ENCODE measurements around the gene GARS1. TPM values are rescaled to one million over a fixed set of nuclear protein-coding genes. Genes with fewer than 3 reads are reported as not detected.

The GARS1 gene, protein sequence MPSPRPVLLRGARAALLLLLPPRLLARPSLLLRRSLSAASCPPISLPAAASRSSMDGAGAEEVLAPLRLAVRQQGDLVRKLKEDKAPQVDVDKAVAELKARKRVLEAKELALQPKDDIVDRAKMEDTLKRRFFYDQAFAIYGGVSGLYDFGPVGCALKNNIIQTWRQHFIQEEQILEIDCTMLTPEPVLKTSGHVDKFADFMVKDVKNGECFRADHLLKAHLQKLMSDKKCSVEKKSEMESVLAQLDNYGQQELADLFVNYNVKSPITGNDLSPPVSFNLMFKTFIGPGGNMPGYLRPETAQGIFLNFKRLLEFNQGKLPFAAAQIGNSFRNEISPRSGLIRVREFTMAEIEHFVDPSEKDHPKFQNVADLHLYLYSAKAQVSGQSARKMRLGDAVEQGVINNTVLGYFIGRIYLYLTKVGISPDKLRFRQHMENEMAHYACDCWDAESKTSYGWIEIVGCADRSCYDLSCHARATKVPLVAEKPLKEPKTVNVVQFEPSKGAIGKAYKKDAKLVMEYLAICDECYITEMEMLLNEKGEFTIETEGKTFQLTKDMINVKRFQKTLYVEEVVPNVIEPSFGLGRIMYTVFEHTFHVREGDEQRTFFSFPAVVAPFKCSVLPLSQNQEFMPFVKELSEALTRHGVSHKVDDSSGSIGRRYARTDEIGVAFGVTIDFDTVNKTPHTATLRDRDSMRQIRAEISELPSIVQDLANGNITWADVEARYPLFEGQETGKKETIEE
- polyA plus RNA-seq (2013, experiment 1 of 2): 333 TPM
- polyA plus RNA-seq (2013, experiment 2 of 2): 336 TPM

DNA sequence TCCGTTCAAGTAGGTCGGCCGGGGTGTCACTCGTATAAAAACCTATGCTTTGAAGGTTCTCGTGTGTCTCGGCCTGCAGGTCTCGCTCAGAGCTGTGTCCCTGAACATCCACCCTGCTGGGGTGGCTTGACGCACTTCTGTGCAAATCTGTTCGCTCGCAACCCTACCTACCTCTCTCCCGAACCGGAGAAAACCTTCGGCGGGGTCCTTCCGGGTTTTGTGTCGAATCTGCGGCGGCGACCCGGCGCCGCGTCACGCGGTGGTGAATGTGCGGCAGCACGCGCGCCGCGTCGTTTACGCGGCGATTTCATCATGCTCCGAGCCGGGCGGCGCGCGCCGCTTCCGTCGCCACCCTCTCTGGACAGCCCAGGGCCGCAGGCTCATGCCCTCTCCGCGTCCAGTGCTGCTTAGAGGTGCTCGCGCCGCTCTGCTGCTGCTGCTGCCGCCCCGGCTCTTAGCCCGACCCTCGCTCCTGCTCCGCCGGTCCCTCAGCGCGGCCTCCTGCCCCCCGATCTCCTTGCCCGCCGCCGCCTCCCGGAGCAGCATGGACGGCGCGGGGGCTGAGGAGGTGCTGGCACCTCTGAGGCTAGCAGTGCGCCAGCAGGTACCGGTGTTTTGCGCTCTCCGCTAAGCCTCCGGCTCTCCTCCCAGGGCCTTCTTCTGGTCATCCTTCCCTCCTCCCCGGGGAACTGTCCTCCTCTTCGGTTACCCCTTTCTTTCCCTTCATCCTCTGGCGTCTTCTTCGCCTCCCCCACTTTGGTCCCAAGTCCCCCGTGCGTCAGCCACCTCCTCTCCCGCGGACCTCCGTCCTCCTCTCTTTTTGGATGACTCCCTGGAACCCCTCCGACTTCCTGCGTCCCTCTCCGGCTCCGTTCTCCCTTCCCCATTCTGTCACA is at the start of gene GARS1:
Gene GARS1 (plus strand): TSS at position 339 of the 896 bp plus-strand sequence. CDS start 44 bp downstream, at position 383.
- no peaks in the 10 kb centered on the region for H3K27me3 ChIP-seq (ENCODE audit: insufficient read depth, low read length, poor library complexity)
- peaks cover 2% of the 10 kb centered on the region for H3K79me1 ChIP-seq (ENCODE audit: low read length)
- H3K56ac ChIP-seq (ENCODE audit: low read length): peak within 1 kb of the TSS; percentile 98
- H3K4me1 ChIP-seq (ENCODE audit: control insufficient read depth, low read depth, low read length): no peaks in the 10 kb centered on the region
- H3K4ac ChIP-seq (ENCODE audit: low read depth, low read length): peak within 1 kb of the TSS; percentile 95
- no peaks in the 10 kb centered on the region for H3K36me3 ChIP-seq (ENCODE audit: control insufficient read depth, insufficient read depth, low read length)
- peak within 1 kb of the TSS; percentile 68 for H3K4me2 ChIP-seq (ENCODE audit: low read length)
- no peak within 1 kb of the TSS for H4K8ac ChIP-seq (ENCODE audit: low read depth, low read length)
- H2BK120ac ChIP-seq (ENCODE audit: low read depth, low read length): no peak within 1 kb of the TSS
- peak within 1 kb of the TSS; percentile 94 for H3K23ac ChIP-seq (ENCODE audit: low read length)
- peak; percentile 95 for DNase-seq
- WGBS (ENCODE audit: extremely low coverage, insufficient coverage, low lambda C conversion rate): no CpG with 5 or more reads among the region's 84 CpGs
- H2BK15ac ChIP-seq (replicated peaks; ENCODE audit: low read depth): no peak within 1 kb of the TSS
- H3K18ac ChIP-seq (ENCODE audit: low read length): peak within 1 kb of the TSS; percentile 85
- peak within 1 kb of the TSS; percentile 88 for H2BK5ac ChIP-seq (ENCODE audit: low read length)
- H3K27ac ChIP-seq (ENCODE audit: low read depth, low read length): peak within 1 kb of the TSS; percentile 52
- peak within 1 kb of the TSS; percentile 96 for H3K9ac ChIP-seq (ENCODE audit: low read length)
- H4K5ac ChIP-seq (ENCODE audit: low read length): no peak within 1 kb of the TSS
- peaks cover 42% of the 10 kb centered on the region for H3K79me2 ChIP-seq (ENCODE audit: control insufficient read depth, insufficient read depth, low read length)
- peak within 1 kb of the TSS; percentile 47 for H2AK5ac ChIP-seq (ENCODE audit: low read length)
- peak within 1 kb of the TSS; percentile 93 for H3K4me3 ChIP-seq (ENCODE audit: low read length)

DNA sequence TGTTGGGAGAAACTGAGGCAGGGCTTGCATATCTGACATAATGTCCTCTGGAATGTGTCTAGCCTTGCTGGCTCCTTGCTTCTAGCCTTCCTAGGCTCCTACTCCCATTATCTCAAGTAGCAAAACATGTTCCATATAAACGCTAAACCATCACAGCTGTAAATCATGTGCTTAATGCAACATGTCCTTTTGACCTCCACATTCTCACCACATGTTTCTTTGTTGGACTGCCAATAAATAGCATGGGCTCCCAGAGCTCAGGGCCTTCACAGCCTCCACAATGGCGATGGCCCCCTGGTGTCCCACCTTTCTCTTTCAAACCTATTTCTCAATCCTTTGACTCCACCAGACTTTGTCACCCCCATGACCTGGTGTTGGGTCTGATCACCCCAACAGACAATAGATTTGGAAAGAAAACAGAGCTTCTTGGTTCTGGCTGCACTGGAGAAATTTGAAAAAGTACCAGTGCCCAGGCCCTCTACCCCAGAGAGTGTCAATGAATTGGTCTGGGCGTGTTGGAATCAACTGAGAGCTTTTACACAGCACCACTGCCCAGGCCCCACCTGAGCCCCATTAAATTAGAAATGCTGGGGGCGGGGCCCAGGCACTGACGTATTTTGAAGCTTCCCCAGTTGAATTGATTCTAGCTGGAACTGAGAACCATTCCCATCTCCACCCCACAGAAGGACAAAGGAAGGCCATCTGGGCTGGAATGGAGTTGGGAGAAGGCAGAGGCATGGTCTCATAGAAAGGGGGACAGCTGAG is 48.7 kb upstream of the GARS1 start:
- H3K36me3 ChIP-seq (ENCODE audit: control insufficient read depth, insufficient read depth, low read length): no peaks in the 10 kb centered on the region
- no peak overlapping the region for H3K56ac ChIP-seq (ENCODE audit: low read length)
- no peak overlapping the region for H2AK5ac ChIP-seq (ENCODE audit: low read length)
- no peaks in the 10 kb centered on the region for H3K79me2 ChIP-seq (ENCODE audit: control insufficient read depth, insufficient read depth, low read length)
- H4K8ac ChIP-seq (ENCODE audit: low read depth, low read length): no peak overlapping the region
- no peaks in the 10 kb centered on the region for H3K4me1 ChIP-seq (ENCODE audit: control insufficient read depth, low read depth, low read length)
- WGBS (ENCODE audit: extremely low coverage, insufficient coverage, low lambda C conversion rate): no CpG with 5 or more reads among the region's 5 CpGs
- no peak overlapping the region for H2BK5ac ChIP-seq (ENCODE audit: low read length)
- H2BK15ac ChIP-seq (replicated peaks; ENCODE audit: low read depth): no peak overlapping the region
- H3K79me1 ChIP-seq (ENCODE audit: low read length): no peaks in the 10 kb centered on the region
- no peak overlapping the region for H3K27ac ChIP-seq (ENCODE audit: low read depth, low read length)
- no peak overlapping the region for H4K5ac ChIP-seq (ENCODE audit: low read length)
- H3K9ac ChIP-seq (ENCODE audit: low read length): no peak overlapping the region
- no peak overlapping the region for H2BK120ac ChIP-seq (ENCODE audit: low read depth, low read length)
- no peak overlapping the region for H3K4ac ChIP-seq (ENCODE audit: low read depth, low read length)
- no peak overlapping the region for H3K4me3 ChIP-seq (ENCODE audit: low read length)
- H3K23ac ChIP-seq (ENCODE audit: low read length): no peak overlapping the region
- H3K18ac ChIP-seq (ENCODE audit: low read length): peak overlapping the region; percentile 15
- no peak overlapping the region for H3K4me2 ChIP-seq (ENCODE audit: low read length)
- no peak for DNase-seq
- H3K27me3 ChIP-seq (ENCODE audit: insufficient read depth, low read length, poor library complexity): no peaks in the 10 kb centered on the region

DNA sequence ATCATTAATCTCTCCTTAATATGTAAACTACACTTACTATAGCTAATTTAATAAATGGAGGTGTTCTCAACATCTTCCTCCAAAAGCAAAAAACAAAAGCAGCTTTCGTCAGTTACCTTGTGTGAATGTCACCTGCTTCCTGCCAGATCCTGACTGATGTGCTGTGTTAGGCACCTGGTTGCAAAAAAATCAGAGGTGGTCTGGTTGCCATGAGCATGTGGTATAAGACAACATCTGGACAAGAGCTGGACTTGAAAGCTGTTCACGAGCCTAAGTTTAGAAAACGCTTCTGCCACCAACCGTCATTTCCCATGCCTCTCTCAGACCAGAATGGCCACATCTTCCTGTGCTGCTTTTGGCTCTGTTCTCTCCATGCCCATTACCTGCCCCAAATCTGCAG is 48.1 kb upstream of the GARS1 start:
- H3K4me3 ChIP-seq (ENCODE audit: low read length): no peak overlapping the region
- H3K79me2 ChIP-seq (ENCODE audit: control insufficient read depth, insufficient read depth, low read length): no peaks in the 10 kb centered on the region
- no peak overlapping the region for H4K5ac ChIP-seq (ENCODE audit: low read length)
- H2AK5ac ChIP-seq (ENCODE audit: low read length): no peak overlapping the region
- no peak overlapping the region for H3K9ac ChIP-seq (ENCODE audit: low read length)
- H2BK120ac ChIP-seq (ENCODE audit: low read depth, low read length): no peak overlapping the region
- no peaks in the 10 kb centered on the region for H3K79me1 ChIP-seq (ENCODE audit: low read length)
- no peak overlapping the region for H3K4me2 ChIP-seq (ENCODE audit: low read length)
- no peaks in the 10 kb centered on the region for H3K36me3 ChIP-seq (ENCODE audit: control insufficient read depth, insufficient read depth, low read length)
- H3K27me3 ChIP-seq (ENCODE audit: insufficient read depth, low read length, poor library complexity): no peaks in the 10 kb centered on the region
- H3K23ac ChIP-seq (ENCODE audit: low read length): no peak overlapping the region
- H2BK5ac ChIP-seq (ENCODE audit: low read length): no peak overlapping the region
- H3K4ac ChIP-seq (ENCODE audit: low read depth, low read length): no peak overlapping the region
- no peak for DNase-seq
- H3K56ac ChIP-seq (ENCODE audit: low read length): no peak overlapping the region
- H4K8ac ChIP-seq (ENCODE audit: low read depth, low read length): no peak overlapping the region
- no CpG with 5 or more reads among the region's 4 CpGs for WGBS (ENCODE audit: extremely low coverage, insufficient coverage, low lambda C conversion rate)
- H2BK15ac ChIP-seq (replicated peaks; ENCODE audit: low read depth): no peak overlapping the region
- H3K4me1 ChIP-seq (ENCODE audit: control insufficient read depth, low read depth, low read length): no peaks in the 10 kb centered on the region
- H3K18ac ChIP-seq (ENCODE audit: low read length): no peak overlapping the region
- H3K27ac ChIP-seq (ENCODE audit: low read depth, low read length): no peak overlapping the region

DNA sequence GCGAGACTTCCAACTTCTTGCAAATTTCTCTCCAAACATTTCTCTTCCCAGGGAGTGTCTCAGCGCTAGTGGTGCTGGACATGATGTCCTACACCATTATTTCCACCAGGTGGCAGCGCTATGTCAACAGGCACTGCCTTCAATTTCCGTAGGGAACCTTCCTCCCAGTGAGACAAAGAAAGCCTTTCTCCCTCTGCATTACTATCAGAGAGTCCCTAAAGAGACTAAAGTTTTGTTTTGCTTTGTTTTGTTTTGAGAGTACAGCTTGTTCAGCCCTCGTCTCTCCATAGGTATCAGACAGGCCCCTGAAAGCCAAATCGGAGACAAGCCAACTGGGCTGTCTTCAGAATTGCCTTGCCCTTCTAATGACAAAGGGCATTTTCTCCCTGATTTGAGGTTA is 45.8 kb upstream of the GARS1 start:
- Histone ChIP-seq H2BK15ac (replicated peaks; ENCODE audit: low read depth) (no peak overlapping the region), H3K23ac (ENCODE audit: low read length) (no peak overlapping the region), H4K8ac (ENCODE audit: low read depth, low read length) (peak overlapping the region; percentile 60), H3K79me2 (ENCODE audit: control insufficient read depth, insufficient read depth, low read length) (no peaks in the 10 kb centered on the region), H3K4me3 (ENCODE audit: low read length) (no peak overlapping the region), H3K27me3 (ENCODE audit: insufficient read depth, low read length, poor library complexity) (no peaks in the 10 kb centered on the region), H3K4me2 (ENCODE audit: low read length) (no peak overlapping the region), H3K4ac (ENCODE audit: low read depth, low read length) (no peak overlapping the region), H2AK5ac (ENCODE audit: low read length) (no peak overlapping the region), H3K56ac (ENCODE audit: low read length) (no peak overlapping the region), H3K27ac (ENCODE audit: low read depth, low read length) (no peak overlapping the region), H3K36me3 (ENCODE audit: control insufficient read depth, insufficient read depth, low read length) (no peaks in the 10 kb centered on the region), H3K9ac (ENCODE audit: low read length) (no peak overlapping the region), H4K5ac (ENCODE audit: low read length) (no peak overlapping the region), H3K79me1 (ENCODE audit: low read length) (no peaks in the 10 kb centered on the region), H3K18ac (ENCODE audit: low read length) (no peak overlapping the region), H3K4me1 (ENCODE audit: control insufficient read depth, low read depth, low read length) (no peaks in the 10 kb centered on the region), H2BK5ac (ENCODE audit: low read length) (no peak overlapping the region), H2BK120ac (ENCODE audit: low read depth, low read length) (no peak overlapping the region)
- WGBS (ENCODE audit: extremely low coverage, insufficient coverage, low lambda C conversion rate): no CpG with 5 or more reads among the region's 6 CpGs
- peak; percentile 87 for DNase-seq

DNA sequence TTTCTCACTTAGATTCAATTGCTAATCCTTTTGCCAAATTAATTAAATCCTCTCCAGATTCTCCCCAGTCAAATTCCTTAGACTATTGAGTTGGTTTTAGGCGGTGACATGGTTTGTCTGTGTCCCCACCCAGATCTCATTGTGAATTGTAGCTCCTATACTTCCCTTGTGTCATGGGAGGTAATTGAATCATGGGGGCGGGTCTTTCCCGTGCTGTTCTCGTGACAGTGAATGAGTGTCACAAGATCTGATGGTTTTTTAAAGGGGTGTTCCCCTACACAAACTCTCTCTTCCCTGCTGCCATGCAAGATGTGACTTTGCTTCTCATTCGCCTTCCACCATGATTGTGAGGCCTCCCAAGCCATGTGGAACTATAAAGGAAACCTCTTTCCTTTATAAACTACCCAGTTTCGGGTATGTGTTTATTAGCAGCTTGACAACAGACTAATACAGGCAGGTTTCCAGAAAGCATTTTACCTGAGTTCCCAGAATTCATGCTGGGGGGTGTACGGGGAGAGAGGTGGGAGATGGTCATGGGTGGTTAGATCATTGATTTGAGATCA is 44.7 kb upstream of the GARS1 start:
- Histone ChIP-seq H3K36me3 (ENCODE audit: control insufficient read depth, insufficient read depth, low read length) (no peaks in the 10 kb centered on the region), H3K27ac (ENCODE audit: low read depth, low read length) (no peak overlapping the region), H3K4me1 (ENCODE audit: control insufficient read depth, low read depth, low read length) (no peaks in the 10 kb centered on the region), H3K18ac (ENCODE audit: low read length) (no peak overlapping the region), H2BK5ac (ENCODE audit: low read length) (no peak overlapping the region), H3K4me3 (ENCODE audit: low read length) (no peak overlapping the region), H4K5ac (ENCODE audit: low read length) (no peak overlapping the region), H2AK5ac (ENCODE audit: low read length) (no peak overlapping the region), H3K27me3 (ENCODE audit: insufficient read depth, low read length, poor library complexity) (no peaks in the 10 kb centered on the region), H3K56ac (ENCODE audit: low read length) (no peak overlapping the region), H4K8ac (ENCODE audit: low read depth, low read length) (no peak overlapping the region), H3K79me2 (ENCODE audit: control insufficient read depth, insufficient read depth, low read length) (no peaks in the 10 kb centered on the region), H2BK15ac (replicated peaks; ENCODE audit: low read depth) (no peak overlapping the region), H2BK120ac (ENCODE audit: low read depth, low read length) (no peak overlapping the region), H3K4ac (ENCODE audit: low read depth, low read length) (no peak overlapping the region), H3K9ac (ENCODE audit: low read length) (no peak overlapping the region), H3K23ac (ENCODE audit: low read length) (no peak overlapping the region), H3K4me2 (ENCODE audit: low read length) (no peak overlapping the region), H3K79me1 (ENCODE audit: low read length) (no peaks in the 10 kb centered on the region)
- WGBS (ENCODE audit: extremely low coverage, insufficient coverage, low lambda C conversion rate): no CpG with 5 or more reads among the region's 7 CpGs
- DNase-seq: peak; percentile 51

Measured in mesendoderm (in vitro differentiated cells).